ENCODE results near the gene CCL14.

DNA sequence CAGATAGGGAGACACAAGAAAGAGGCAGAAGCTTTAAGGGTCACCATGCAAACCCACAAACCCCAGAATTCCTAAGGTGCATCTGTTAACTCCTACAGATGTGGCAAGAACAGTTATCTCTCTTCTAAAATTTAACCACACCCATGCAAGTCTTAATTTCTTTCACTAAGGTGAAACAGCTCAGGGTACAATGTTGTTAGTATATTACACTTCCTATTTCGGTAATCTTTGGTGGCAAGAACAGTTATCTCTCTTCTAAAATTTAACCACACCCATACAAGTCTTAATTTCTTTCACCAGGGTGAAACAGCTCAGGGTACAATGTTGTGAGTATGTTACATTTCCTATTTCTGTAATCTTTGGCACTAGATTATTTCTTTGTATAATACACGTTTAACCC, 24.7 kb upstream of the CCL14 start:
- TF ChIP-seq POLR2A (IDR thresholded peaks at IDR 0.05) (no peak), CTCF (IDR thresholded peaks at IDR 0.05) (no peak)

Data from esophagus squamous epithelium (tissue), 4 donors.